T-cell (primary cell): ENCODE measurements around the gene STAB1. TPM values are rescaled to one million over a fixed set of nuclear protein-coding genes. Genes with fewer than 3 reads are reported as not detected.

ENCODE experiments used
- ATAC-seq, 4 experiments: fragments of 200-7000 bp in 3 of 4; fragments of 150-1000 bp in 1 of 4; cut with Tn5 transposase; replicated peaks in 1 of 4; 1 replicate in 3 of 4; 2 replicates in 1 of 4; pipeline ENCODE4 v1.10.0; 2021; ENCODE audit warnings: moderate library complexity in 3 of 4, mild to moderate bottlenecking in 2 of 4, moderate number of reproducible peaks in 1 of 4
- CTCF ChIA-PET, 2 donors: fragments of 300-600 bp; sonication (Branson Sonifier 250); formaldehyde crosslinking; loops; one replicate each; lab custom pipeline; 2022; ENCODE audit warnings: antibody characterized with exemption in 2 of 2; lab: Charles Lee
- POLR2A ChIA-PET, 2 donors: fragments of 300-600 bp; sonication (Branson Sonifier 250); formaldehyde crosslinking; loops; one replicate each; lab custom pipeline; 2022; ENCODE audit warnings: antibody characterized with exemption in 2 of 2; lab: Charles Lee
- DNase-seq, 35 experiments: peaks; one replicate each; pipeline versions ENCODE4 v3.0.0 to v3.0.0-alpha.2; 2013 to 2023
- H3K27ac ChIP-seq: one replicate; pipeline ENCODE4 v1.5.1; 2013; ENCODE audit warnings: low read length
- H3K27me3 ChIP-seq, 2 experiments: replicated peaks in 1 of 2; 1 replicate in 1 of 2; 2 replicates in 1 of 2; pipeline versions ENCODE4 v1.6.1 to v1.7.0; 2013; ENCODE audit warnings: low read length in 1 of 2, mixed read lengths in 1 of 2; ENCODE audit not compliant: control insufficient read depth in 2 of 2, insufficient read depth in 2 of 2; ENCODE audit errors: extremely low read depth in 1 of 2
- H3K36me3 ChIP-seq, 2 donors: 1 replicate in 1 of 2; 2 replicates in 1 of 2; pipeline versions ENCODE4 v1.6.1 to v1.7.0; 2013; ENCODE audit warnings: low read length in 1 of 2; ENCODE audit not compliant: control insufficient read depth in 2 of 2, insufficient read depth in 1 of 2; ENCODE audit errors: extremely low read depth in 1 of 2
- H3K4me1 ChIP-seq, 2 experiments: 1 replicate in 1 of 2; 2 replicates in 1 of 2; pipeline versions ENCODE4 v1.6.1 to v1.7.0; 2013; ENCODE audit warnings: low read length in 2 of 2, mixed read lengths in 1 of 2; ENCODE audit not compliant: insufficient read depth in 2 of 2, control insufficient read depth in 1 of 2; ENCODE audit errors: extremely low read depth in 1 of 2
- H3K4me3 ChIP-seq, 2 donors: 1 replicate in 1 of 2; 2 replicates in 1 of 2; pipeline versions ENCODE4 v1.5.1 to v1.7.0; 2013; ENCODE audit warnings: mild to moderate bottlenecking in 2 of 2, low read length in 1 of 2, moderate library complexity in 1 of 2; ENCODE audit not compliant: control insufficient read depth in 1 of 2; ENCODE audit errors: extremely low read depth in 1 of 2
- H3K9me3 ChIP-seq: 2 replicates; pipeline ENCODE4 v1.7.0; 2013
- H3K27ac Mint-ChIP-seq, 2 donors: one replicate each; pipeline ENCODE4 v1.8.0; 2020 to 2021; ENCODE audit warnings: mild to moderate bottlenecking in 2 of 2, mixed read lengths in 2 of 2
- H3K27me3 Mint-ChIP-seq, 2 donors: one replicate each; pipeline ENCODE4 v1.8.0; 2021 to 2022; ENCODE audit warnings: mixed read lengths in 2 of 2
- H3K36me3 Mint-ChIP-seq: one replicate; pipeline ENCODE4 v1.8.0; 2021; ENCODE audit warnings: mixed read lengths
- H3K4me1 Mint-ChIP-seq, 3 donors: one replicate each; pipeline ENCODE4 v1.8.0; 2020 to 2022; ENCODE audit warnings: mixed read lengths in 3 of 3, mild to moderate bottlenecking in 1 of 3
- H3K4me3 Mint-ChIP-seq, 3 donors: one replicate each; pipeline ENCODE4 v1.8.0; 2020 to 2022; ENCODE audit warnings: mild to moderate bottlenecking in 3 of 3, mixed read lengths in 3 of 3, moderate library complexity in 3 of 3
- H3K9me3 Mint-ChIP-seq, 3 donors: one replicate each; pipeline ENCODE4 v1.8.0; 2020 to 2022; ENCODE audit warnings: mixed read lengths in 3 of 3
- WGBS: methylation state at CpG from one replicate; pipeline ENCODE4 v1.1.5; 2013; ENCODE audit warnings: missing lambda C conversion rate; ENCODE audit not compliant: insufficient coverage; 5-methylcytosine and 5-hydroxymethylcytosine counted together
- total RNA-seq, 35 experiments: library from RNA in 6 of 35; stranded (reverse) in 6 of 35; fragments of 120-200 nt in 1 of 35; gene quantifications; one replicate each; pipeline versions ENCODE4 v1.2.1 to v1.2.4 and lab custom pipeline; 2013 to 2026

The STAB1 gene
- total RNA-seq, 5 donors from 2014 or later (not counting 1 experiment from before 2014, with no cell fraction given), result 0.38 to 2.2 (median 1.7) TPM

DNA sequence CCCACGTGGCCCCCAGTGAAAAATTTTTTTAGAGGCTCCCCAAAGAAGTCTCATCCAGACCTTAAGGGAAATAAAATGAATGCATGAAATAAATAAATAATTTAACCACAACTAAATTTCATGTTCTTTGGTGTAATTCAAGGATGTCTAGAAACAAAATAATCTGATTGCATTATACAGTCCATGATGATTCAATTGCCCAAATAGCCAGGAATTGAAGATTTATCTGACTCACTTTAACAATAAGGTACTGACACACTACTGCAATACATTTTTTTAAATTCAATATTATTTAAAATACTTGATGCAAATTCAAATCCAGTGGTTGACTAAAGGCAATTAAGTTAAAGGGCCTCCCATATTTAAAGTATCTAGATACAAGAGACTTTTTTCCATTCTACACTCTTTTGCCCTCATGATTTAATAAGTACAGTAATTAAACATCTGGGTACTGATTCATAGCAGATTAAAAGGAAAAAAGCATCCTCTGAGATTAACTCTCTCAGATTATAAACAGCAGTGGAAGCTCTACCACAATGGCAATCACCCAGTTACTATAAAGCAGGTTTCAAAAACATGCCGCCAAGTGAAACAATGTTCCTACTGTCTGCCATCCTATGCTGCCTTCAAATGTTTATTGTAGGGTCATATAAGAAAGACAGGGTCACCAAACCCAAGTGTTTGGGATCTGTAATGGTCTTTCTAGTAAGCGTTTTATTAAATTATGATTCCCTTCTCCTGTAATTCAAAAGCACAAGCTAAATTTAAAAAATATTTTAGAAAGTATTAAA lies 51.2 kb downstream of the STAB1 start:
- no CpG with 5 or more reads among the region's 3 CpGs for WGBS
- Histone ChIP-seq H3K4me3 (no peak overlapping the region), H3K36me3 (peaks cover 3 to 48% of the 10 kb centered on the region in 2 donors), H3K9me3 (no peaks in the 10 kb centered on the region), H3K4me1 (no peaks in the 10 kb centered on the region), H3K27me3 (no peaks in the 10 kb centered on the region), H3K27ac (no peak overlapping the region)
- DNase-seq, result no peak
- CTCF ChIA-PET, result no interaction called here
- no peak for ATAC-seq
- Mint-ChIP-seq H3K27ac (no peak overlapping the region), H3K4me1 (peaks cover 0 to 3% (median 2%) of the 10 kb centered on the region in 3 donors), H3K4me3 (no peak overlapping the region), H3K9me3 (no peaks in the 10 kb centered on the region), H3K27me3 (no peaks in the 10 kb centered on the region), H3K36me3 (peaks cover 30% of the 10 kb centered on the region)
- POLR2A ChIA-PET, result no interaction called here

DNA sequence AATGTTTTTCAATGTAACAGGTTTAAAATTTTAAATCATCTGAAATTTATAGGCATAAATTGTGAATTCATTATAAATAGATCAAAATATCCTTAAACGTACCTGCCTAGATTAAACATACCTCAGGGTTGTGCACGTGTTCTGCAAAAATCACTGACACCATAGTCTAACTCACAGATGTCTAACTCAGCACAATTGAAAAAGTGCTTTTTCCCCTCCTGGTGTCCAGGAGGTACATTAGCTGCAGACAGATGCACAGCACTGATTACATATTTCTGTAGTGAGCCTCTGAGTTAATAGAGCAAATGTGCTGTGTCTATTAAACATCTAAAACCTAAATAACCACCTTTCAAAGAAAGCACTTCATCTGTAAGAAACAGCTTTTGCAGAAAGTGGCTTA lies 52.0 kb downstream of the STAB1 start:
- H3K27ac ChIP-seq, result no peak overlapping the region
- Mint-ChIP-seq H3K4me1 (peaks cover 0 to 2% (median 0%) of the 10 kb centered on the region in 3 donors), H3K27ac (no peak overlapping the region), H3K36me3 (peaks cover 29% of the 10 kb centered on the region), H3K9me3 (no peaks in the 10 kb centered on the region), H3K4me3 (no peak overlapping the region), H3K27me3 (no peaks in the 10 kb centered on the region)
- no peak for ATAC-seq
- H3K9me3 ChIP-seq, result no peaks in the 10 kb centered on the region
- POLR2A ChIA-PET, result no interaction called here
- WGBS, result no CpG with 5 or more reads among the region's 2 CpGs
- H3K4me3 ChIP-seq, result no peak overlapping the region
- peaks cover 3 to 55% of the 10 kb centered on the region in 2 donors for H3K36me3 ChIP-seq
- H3K27me3 ChIP-seq, result no peaks in the 10 kb centered on the region
- CTCF ChIA-PET, result no interaction called here
- no peak for DNase-seq
- no peaks in the 10 kb centered on the region for H3K4me1 ChIP-seq

DNA sequence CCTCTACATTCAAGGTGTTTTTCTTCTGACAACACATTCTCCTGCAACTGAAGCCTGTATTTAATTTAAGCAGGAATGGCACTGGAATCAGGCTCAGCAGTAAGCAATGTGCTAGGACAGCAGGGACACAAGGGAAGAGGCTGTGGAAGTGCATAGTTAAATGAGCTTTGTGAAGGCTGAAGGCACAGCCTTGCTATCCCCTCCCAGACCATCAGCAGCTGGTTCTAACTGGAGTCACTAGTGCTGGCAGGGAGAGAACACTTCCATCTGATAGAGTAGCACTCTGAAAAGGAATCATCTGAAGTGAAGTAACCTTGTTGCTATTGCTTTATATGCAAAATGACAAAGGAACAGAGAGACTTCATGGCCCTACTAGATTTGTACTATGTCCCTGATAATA lies 56.0 kb downstream of the STAB1 start:
- ChIA-PET CTCF (no interaction called here), POLR2A (no interaction called here)
- Mint-ChIP-seq H3K36me3 (peaks cover 27% of the 10 kb centered on the region), H3K27me3 (no peaks in the 10 kb centered on the region), H3K4me1 (peaks cover 0 to 5% (median 0%) of the 10 kb centered on the region in 3 donors), H3K27ac (peak overlapping the region in 1 of 2 donors; percentile 34), H3K4me3 (no peak overlapping the region), H3K9me3 (no peaks in the 10 kb centered on the region)
- no peaks in the 10 kb centered on the region for H3K9me3 ChIP-seq
- H3K4me1 ChIP-seq, result no peaks in the 10 kb centered on the region
- ATAC-seq (no peak), DNase-seq (no peak)
- H3K27ac ChIP-seq, result no peak overlapping the region
- H3K36me3 ChIP-seq, result peaks cover 6 to 73% of the 10 kb centered on the region in 2 donors
- no peaks in the 10 kb centered on the region for H3K27me3 ChIP-seq
- no peak overlapping the region for H3K4me3 ChIP-seq

DNA sequence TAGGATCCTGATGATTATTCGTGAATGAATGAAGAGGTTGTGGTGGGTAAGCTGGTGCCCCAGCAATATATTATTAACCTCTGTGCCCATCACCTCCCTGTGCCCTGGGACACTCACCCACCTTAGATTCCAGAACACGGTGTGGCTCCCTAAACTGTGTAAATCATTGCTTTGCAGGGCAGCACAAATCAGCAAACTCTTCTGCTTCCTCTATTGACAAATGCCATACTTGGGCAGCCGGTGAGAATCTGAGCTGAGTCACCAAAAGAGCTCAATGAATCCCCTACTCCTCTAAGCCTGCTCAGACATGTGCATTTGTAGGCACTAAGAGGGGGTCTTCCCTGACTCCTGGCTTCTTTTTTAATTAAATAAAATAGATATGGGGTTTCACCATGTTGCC lies 57.0 kb downstream of the STAB1 start:
- DNase-seq (no peak), ATAC-seq (no peak)
- H3K27me3 Mint-ChIP-seq, result no peaks in the 10 kb centered on the region
- Histone ChIP-seq H3K36me3 (peaks cover 6 to 71% of the 10 kb centered on the region in 2 donors), H3K4me1 (no peaks in the 10 kb centered on the region), H3K27ac (no peak overlapping the region), H3K4me3 (no peak overlapping the region), H3K27me3 (no peaks in the 10 kb centered on the region), H3K9me3 (no peaks in the 10 kb centered on the region)
- no peak overlapping the region for H3K4me3 Mint-ChIP-seq
- peaks cover 0 to 5% (median 1%) of the 10 kb centered on the region in 3 donors for H3K4me1 Mint-ChIP-seq
- WGBS, result 88% methylated on average over 1 of the region's 3 CpGs
- peak overlapping the region in 1 of 2 donors; percentile 16 for H3K27ac Mint-ChIP-seq
- POLR2A ChIA-PET, result interaction anchor here in 1 of 2 donors (0.6 kb wide), 1 partner anchor 55 kb away, joined by 8 read pairs; no protein-coding TSS in a partner anchor
- CTCF ChIA-PET, result no interaction called here
- H3K9me3 Mint-ChIP-seq, result no peaks in the 10 kb centered on the region
- peaks cover 26% of the 10 kb centered on the region for H3K36me3 Mint-ChIP-seq

DNA sequence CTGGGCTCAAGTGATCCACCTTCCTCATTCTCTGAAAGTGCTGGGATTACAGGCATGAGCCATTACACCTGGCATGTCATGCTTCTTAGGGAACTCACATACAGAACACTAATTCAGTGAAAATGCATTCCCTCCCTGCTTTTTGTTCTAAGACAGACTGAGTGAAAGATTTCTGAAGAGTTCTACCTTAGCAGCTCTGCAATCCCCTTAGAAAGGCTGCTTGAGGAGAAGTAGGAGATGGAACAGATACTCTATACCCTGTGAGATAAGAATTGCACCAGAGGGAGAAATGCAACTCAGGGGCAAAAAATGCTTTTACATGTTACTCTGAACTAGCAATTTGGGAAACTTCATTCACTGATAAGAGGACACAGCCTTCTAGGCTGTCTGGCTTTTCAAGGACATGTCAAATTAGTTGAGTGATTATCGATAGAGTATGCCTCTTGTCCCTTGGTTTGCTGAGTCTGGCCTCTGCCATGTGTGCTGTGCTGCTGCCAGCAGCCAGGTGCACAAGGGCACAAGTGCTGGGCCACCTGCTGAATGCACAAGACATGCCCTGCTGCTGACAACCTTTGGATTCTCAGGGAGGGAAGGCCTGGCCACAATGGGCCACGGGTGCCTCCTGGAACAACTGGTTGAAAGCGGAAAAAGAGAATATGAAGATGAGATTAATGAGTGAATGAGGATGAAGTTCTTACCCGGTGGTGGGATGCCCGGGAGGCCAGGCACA lies 59.1 kb downstream of the STAB1 start:
- peaks cover 6 to 80% of the 10 kb centered on the region in 2 donors for H3K36me3 ChIP-seq
- ATAC-seq, result no peak
- Mint-ChIP-seq H3K36me3 (peaks cover 32% of the 10 kb centered on the region), H3K4me1 (peaks cover 0 to 9% (median 3%) of the 10 kb centered on the region in 3 donors), H3K27ac (peak overlapping the region in 1 of 2 donors; percentile 31), H3K4me3 (no peak overlapping the region), H3K9me3 (no peaks in the 10 kb centered on the region), H3K27me3 (no peaks in the 10 kb centered on the region)
- H3K4me3 ChIP-seq, result no peak overlapping the region
- no peaks in the 10 kb centered on the region for H3K9me3 ChIP-seq
- ChIA-PET CTCF (no interaction called here), POLR2A (no interaction called here)
- no peaks in the 10 kb centered on the region for H3K4me1 ChIP-seq
- DNase-seq, result no peak
- no peak overlapping the region for H3K27ac ChIP-seq
- H3K27me3 ChIP-seq, result no peaks in the 10 kb centered on the region
- 100% methylated on average over 4 of the region's 5 CpGs for WGBS

DNA sequence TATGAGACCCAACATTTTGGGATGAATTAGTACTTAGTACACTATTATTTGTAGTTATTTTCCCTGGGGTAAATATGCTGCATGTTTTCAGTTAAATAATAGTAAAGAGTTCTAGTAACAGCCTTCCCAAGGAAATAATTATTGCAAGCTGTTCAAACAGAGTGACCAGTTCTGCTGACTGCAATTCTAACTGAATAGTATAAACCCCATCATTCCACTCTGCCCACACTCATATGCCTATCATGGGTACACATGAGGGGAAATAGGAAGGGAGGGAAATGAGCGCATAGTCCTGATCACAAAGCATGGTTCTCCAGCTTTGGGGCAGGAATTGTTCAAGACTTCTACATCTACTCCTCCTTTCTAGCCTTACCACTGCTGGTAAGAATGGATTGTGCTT lies 59.9 kb downstream of the STAB1 start:
- Histone ChIP-seq H3K27ac (no peak overlapping the region), H3K4me1 (no peaks in the 10 kb centered on the region), H3K4me3 (no peak overlapping the region), H3K27me3 (no peaks in the 10 kb centered on the region), H3K36me3 (peaks cover 3 to 80% of the 10 kb centered on the region in 2 donors), H3K9me3 (no peaks in the 10 kb centered on the region)
- CTCF ChIA-PET, result no interaction called here
- DNase-seq, result no peak
- POLR2A ChIA-PET, result no interaction called here
- H3K9me3 Mint-ChIP-seq, result no peaks in the 10 kb centered on the region
- no peaks in the 10 kb centered on the region for H3K27me3 Mint-ChIP-seq
- no peak overlapping the region for H3K4me3 Mint-ChIP-seq
- H3K4me1 Mint-ChIP-seq, result peaks cover 0 to 9% (median 3%) of the 10 kb centered on the region in 3 donors
- no CpG with 5 or more reads among the region's 1 CpG for WGBS
- ATAC-seq, result no peak
- H3K27ac Mint-ChIP-seq, result no peak overlapping the region
- H3K36me3 Mint-ChIP-seq, result peaks cover 38% of the 10 kb centered on the region
